Bronchial epithelial cell (primary cell): Measurements from ENCODE around the gene NOS3. TPM values are rescaled to one million over a fixed set of nuclear protein-coding genes. Genes with fewer than 3 reads are reported as not detected.
A peak's percentile ranks its signal among the peaks of the same experiment; 100 is the strongest.

Source experiments
- DNase-seq: peaks from one replicate; pipeline ENCODE4 v3.0.0-alpha.2; 2010; ENCODE audit warnings: low read depth
- FAIRE-seq: peaks from 2 replicates; lab custom pipeline; 2011; peaks lifted over from hg19 to GRCh38; lab: Jason Lieb, UNC
- H3K27me3 ChIP-seq: 2 replicates; pipeline ENCODE4 v1.5.1; 2011; ENCODE audit warnings: low read length; ENCODE audit not compliant: control insufficient read depth, insufficient read depth
- H3K36me3 ChIP-seq: 2 replicates; pipeline ENCODE4 v1.5.1; 2011; ENCODE audit warnings: low read length; ENCODE audit not compliant: control insufficient read depth, insufficient read depth
- H3K4me3 ChIP-seq: 2 replicates; pipeline ENCODE4 v1.5.1; 2011; ENCODE audit warnings: mild to moderate bottlenecking, low read depth, low read length, control low read depth
- total RNA-seq: library from RNA; depleted of rRNA; stranded (reverse); fragments of >200 nt; gene quantifications from 2 replicates; pipeline ENCODE4 v1.2.1, GENCODE V29; 2014
- TF ChIP-seq, protein P1 (sequence below): IDR thresholded peaks from 2 replicates; pipeline ENCODE4 v1.5.1; 2011; ENCODE audit warnings: mild to moderate bottlenecking, moderate library complexity, low read length, control low read depth, inconsistent platforms; ENCODE audit not compliant: insufficient read depth, severe bottlenecking

Gene NOS3
- total RNA-seq, 1 donor from 2014 or later: under 0.01 TPM

DNA sequence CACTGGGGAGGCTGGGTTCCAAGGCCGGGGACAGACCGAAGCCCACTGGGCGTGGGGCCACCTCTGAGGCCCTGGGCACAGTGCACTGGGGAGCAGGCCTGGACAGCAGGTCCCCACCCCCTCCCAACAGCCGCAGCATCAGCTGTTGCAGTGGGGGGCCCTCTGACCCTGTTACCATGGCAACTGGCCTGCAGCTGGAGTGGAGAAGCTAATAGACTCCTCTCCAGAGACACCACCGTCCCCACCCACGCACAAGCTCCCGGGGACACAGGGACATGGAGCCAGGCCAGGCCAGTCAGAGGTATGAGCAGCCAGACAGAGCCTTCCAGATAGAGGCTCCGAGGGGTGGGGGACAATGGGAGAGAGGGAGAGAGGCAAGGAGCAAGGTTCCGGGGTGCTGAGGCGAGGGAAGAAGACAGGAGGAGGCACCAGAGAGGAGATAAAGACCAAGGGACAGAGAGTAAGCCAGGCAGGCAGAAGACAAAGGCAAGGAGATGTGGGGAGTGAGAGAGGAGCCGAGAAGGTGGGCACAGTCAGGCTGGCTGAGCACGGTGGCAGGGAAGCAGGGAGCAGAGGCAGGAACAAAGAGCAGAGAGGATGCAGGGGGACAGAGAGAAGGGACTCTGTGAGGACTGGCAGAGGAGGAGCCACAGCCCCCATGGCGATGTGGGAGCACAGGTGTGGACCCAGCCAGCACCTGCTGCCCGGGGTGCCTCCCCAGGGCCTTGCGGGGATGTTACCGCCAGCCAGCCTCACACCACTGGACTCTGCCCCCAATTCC, 19.4 kb upstream of the NOS3 start:
- Histone ChIP-seq H3K27me3 (peaks cover 21% of the 10 kb centered on the region), H3K36me3 (no peaks in the 10 kb centered on the region), H3K4me3 (no peak overlapping the region)
- no peak for DNase-seq
- FAIRE-seq: no peak
- TF ChIP-seq, protein P1, sequence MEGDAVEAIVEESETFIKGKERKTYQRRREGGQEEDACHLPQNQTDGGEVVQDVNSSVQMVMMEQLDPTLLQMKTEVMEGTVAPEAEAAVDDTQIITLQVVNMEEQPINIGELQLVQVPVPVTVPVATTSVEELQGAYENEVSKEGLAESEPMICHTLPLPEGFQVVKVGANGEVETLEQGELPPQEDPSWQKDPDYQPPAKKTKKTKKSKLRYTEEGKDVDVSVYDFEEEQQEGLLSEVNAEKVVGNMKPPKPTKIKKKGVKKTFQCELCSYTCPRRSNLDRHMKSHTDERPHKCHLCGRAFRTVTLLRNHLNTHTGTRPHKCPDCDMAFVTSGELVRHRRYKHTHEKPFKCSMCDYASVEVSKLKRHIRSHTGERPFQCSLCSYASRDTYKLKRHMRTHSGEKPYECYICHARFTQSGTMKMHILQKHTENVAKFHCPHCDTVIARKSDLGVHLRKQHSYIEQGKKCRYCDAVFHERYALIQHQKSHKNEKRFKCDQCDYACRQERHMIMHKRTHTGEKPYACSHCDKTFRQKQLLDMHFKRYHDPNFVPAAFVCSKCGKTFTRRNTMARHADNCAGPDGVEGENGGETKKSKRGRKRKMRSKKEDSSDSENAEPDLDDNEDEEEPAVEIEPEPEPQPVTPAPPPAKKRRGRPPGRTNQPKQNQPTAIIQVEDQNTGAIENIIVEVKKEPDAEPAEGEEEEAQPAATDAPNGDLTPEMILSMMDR: no peak

DNA sequence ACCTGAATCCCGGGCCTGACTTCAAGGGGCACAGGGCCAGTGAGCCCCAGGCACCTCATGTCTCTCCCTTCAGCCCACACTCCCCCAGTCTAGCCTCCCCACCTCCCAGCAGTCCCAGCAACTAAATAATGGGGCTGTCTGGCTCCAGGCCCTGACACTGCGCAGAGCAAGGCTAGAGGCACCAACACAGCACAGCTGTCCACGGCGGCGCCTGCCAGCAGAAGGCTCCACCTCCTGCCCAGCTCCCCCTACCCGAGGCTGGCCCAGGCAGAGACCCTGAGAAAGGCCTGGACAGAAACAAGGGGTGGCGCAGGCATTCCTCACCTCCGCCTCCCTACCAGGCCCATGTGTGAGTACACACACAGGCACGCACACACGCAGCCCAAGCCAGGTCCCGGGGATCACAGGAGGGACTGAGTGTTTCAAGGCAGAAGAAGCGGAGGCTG, 18.8 kb upstream of the NOS3 start:
- DNase-seq (no peak), FAIRE-seq (no peak)
- H3K27me3 ChIP-seq: peaks cover 25% of the 10 kb centered on the region
- H3K36me3 ChIP-seq: no peaks in the 10 kb centered on the region
- TF ChIP-seq, protein P1: no peak
- H3K4me3 ChIP-seq: no peak overlapping the region

DNA sequence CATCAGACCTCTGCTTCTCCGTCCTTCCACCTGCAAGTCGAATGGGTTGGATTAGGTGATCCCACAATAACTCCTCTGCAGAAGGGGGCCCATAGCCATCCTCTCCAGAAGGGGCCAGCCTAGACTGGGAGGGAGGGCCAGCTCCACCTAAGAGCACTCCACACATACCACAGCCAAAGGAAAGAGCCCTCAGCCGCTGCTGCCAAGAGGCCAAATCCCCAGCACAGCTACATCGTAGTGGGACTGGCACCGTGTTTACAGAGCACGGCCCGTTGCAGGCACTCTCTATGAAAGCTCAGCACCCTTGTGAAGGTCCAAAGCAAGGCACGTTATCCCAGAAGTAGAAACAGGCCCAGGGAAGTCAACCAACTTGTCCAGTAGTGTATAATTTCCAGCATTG, 18.1 kb upstream of the NOS3 start:
- H3K27me3 ChIP-seq: peaks cover 26% of the 10 kb centered on the region
- no peak for FAIRE-seq
- no peak overlapping the region for H3K4me3 ChIP-seq
- DNase-seq: no peak
- TF ChIP-seq, protein P1: no peak
- no peaks in the 10 kb centered on the region for H3K36me3 ChIP-seq

DNA sequence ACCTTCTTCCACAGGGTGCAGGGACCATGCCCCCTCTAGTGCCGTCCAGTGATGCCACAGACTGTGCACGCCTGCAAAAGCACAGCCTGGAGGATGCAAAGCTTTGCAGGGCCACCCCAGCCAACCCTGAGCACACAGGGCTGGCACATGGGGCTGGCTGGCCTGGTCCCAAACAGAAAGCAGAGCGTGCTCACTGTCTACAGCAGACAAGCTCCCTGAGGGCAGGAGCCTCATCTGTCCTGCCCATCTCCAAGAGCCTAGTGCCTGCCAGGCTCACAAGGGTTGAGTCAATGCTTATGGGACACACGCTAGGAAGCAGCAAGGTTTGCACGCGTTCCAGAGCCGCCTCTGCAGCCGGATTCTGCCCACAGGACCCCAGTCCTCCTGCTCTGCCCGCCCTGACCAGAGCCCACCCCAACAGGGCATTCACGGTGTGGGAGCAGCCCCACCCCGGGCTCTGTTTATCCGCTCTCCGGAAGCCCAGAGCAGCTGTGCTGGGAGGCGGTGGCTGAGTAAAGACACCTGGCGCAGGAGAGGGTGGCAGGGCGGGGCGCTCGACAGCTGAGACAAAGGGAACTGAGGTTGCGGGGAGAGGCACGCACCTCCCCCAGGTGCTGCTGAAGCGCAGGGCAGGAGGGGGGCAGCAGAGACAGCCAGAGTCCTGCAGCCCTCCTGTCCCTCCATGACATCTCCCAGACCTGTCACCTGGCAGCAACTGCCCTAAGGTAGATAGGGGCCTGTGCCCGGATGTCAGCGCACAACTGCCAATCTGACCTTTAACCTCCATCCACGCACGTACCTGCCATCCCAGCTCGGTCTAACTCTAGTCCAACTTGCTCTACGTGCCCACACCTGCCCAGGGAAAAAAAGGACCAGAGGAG, 17.0 kb upstream of the NOS3 start:
- H3K4me3 ChIP-seq: no peak overlapping the region
- FAIRE-seq: no peak

DNA sequence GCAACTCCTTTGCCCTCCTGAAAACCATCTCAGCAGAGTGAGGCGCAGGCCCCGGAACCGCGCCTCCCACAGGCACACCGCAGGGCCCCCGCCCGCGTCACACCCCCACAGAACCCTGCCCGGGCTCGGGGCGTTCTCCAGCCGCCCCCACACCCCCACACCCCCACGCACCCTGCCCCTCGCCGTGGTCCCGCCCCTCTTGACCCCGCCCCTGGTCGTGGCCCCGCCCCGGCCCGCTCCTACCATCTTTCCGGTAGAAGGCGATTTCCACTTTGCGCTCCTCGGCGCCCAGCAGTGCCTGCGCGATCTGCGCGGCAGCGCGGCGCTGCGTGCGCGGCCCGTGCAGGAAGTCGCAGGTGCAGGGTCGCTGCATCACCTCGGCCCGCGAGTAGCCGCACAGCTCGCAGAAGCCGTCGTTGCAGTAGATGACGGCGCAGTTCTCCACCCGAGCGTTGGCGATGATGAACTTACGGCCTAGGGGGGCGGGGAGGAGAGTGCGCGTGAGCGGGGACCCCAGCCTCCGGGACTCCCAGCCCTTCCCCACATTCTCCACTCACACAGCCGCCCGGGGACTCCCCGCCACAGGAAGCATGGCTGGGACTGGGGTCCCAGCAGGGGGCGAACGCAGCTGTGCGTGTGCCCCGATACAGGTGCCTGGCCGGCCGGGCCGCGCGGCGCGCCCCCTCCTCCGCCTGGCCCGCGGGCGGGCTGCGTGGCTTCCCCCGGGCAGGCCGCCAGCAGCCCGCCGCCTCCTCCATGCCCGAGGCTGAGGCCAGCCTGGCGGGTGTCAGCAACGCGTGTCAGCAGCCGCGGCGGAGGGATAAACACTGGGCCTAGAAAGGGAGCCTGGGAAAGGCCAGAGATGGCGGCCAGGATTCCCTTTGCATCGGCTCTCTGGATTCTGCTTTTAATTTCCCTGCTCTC, 16.1 kb upstream of the NOS3 start:
- FAIRE-seq (no peak), DNase-seq (no peak)
- TF ChIP-seq, protein P1: peak; percentile 33
- Histone ChIP-seq H3K36me3 (no peaks in the 10 kb centered on the region), H3K4me3 (peak overlapping the region; percentile 43), H3K27me3 (peaks cover 24% of the 10 kb centered on the region)

More for the DNA sequence above, 17.0 kb upstream of the NOS3 start:
- DNase-seq: peak; percentile 13
- H3K36me3 ChIP-seq: no peaks in the 10 kb centered on the region
- H3K27me3 ChIP-seq: peaks cover 26% of the 10 kb centered on the region
- TF ChIP-seq, protein P1: no peak
